Adipocyte (in vitro differentiated cells): ENCODE data around the gene PTRH2.
A peak's percentile ranks its signal among the peaks of the same experiment; 100 is the strongest.

Experiments
- DNase-seq: peaks from one replicate; pipeline ENCODE4 v3.0.0-alpha.2; 2015; ENCODE audit warnings: low read depth
- H3K27me3 ChIP-seq: replicated peaks from 2 replicates; pipeline ENCODE4 v1.7.0; 2013; ENCODE audit warnings: mild to moderate bottlenecking, low read length, moderate library complexity; ENCODE audit not compliant: control insufficient read depth, insufficient read depth
- H3K36me3 ChIP-seq: 2 replicates; pipeline ENCODE4 v1.7.0; 2013; ENCODE audit warnings: low read length, mild to moderate bottlenecking, moderate library complexity; ENCODE audit not compliant: control insufficient read depth, insufficient read depth, severe bottlenecking
- H3K4me1 ChIP-seq: 2 replicates; pipeline ENCODE4 v1.7.0; 2013; ENCODE audit warnings: mild to moderate bottlenecking, low read length, moderate library complexity; ENCODE audit not compliant: control insufficient read depth, insufficient read depth
- H3K4me3 ChIP-seq: 2 replicates; pipeline ENCODE4 v1.7.0; 2013; ENCODE audit warnings: mild to moderate bottlenecking, low read length, moderate library complexity
- H3K9ac ChIP-seq: 2 replicates; pipeline ENCODE4 v1.7.0; 2013; ENCODE audit warnings: mild to moderate bottlenecking, low read length, moderate library complexity
- H3K9me3 ChIP-seq: 2 replicates; pipeline ENCODE4 v1.7.0; 2013; ENCODE audit warnings: mild to moderate bottlenecking, low read length, moderate library complexity; ENCODE audit not compliant: control insufficient read depth

The PTRH2 gene

GRCh38 chr17:59745040-59745439 lies 37.8 kb upstream of the PTRH2 start:
- Histone ChIP-seq H3K36me3 (peaks cover 22% of the 10 kb centered on the region), H3K9me3 (no peaks in the 10 kb centered on the region), H3K4me1 (no peaks in the 10 kb centered on the region), H3K4me3 (no peak overlapping the region), H3K9ac (no peak overlapping the region), H3K27me3 (no peaks in the 10 kb centered on the region)
- DNase-seq = no peak

DNA sequence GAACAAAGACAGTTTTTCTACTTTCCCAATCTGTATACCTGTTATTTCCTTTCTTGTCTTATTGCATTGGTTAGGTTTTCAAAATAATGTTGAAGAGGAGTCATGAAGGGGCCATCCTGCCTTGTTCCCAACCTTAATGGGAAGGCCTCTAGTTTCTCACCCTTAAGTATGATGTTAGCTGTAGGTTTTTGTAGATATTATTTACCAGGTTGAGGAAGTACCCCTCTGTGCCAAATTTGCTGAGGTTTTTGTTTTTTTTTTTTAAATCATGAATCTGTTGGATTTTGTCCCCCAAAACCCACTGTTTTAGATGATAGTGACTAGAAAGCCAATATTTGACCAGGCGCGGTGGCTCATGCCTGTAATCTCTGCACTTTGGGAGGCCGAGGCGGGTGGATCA lies 36.6 kb upstream of the PTRH2 start:
- Histone ChIP-seq H3K27me3 (no peaks in the 10 kb centered on the region), H3K9ac (no peak overlapping the region), H3K4me3 (no peak overlapping the region), H3K9me3 (no peaks in the 10 kb centered on the region), H3K36me3 (peaks cover 23% of the 10 kb centered on the region), H3K4me1 (no peaks in the 10 kb centered on the region)
- DNase-seq = no peak

DNA sequence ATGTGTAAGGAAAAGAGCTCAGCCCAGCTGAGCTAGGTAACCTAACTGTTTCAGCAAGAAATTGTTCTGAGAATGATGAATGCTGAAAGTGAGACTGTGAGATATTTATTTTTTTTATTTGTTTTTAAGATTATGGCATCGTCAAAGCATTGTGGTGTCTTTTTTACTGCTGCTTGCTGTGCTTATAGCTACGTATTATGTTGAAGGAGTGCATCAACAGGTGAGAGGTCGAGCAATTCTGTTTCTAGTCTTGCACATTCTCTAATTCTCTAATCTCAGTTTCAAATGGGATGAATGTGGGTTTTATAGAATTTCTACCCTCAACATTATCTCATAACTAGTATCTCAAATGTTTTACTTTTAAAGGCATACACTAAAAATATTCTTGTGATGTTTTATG lies 30.1 kb upstream of the PTRH2 start:
- Histone ChIP-seq H3K9ac (no peak overlapping the region), H3K4me3 (no peak overlapping the region), H3K9me3 (no peaks in the 10 kb centered on the region), H3K36me3 (peaks cover 59% of the 10 kb centered on the region), H3K27me3 (no peaks in the 10 kb centered on the region), H3K4me1 (no peaks in the 10 kb centered on the region)
- no peak for DNase-seq

- Histone ChIP-seq H3K9ac (no peak overlapping the region), H3K27me3 (no peaks in the 10 kb centered on the region), H3K4me3 (no peak overlapping the region), H3K4me1 (peaks cover 3% of the 10 kb centered on the region), H3K36me3 (peaks cover 48% of the 10 kb centered on the region), H3K9me3 (no peaks in the 10 kb centered on the region)
- DNase-seq = no peak
These were observed 27.0 kb upstream of the PTRH2 start for GRCh38 chr17:59734226-59734625.

DNA sequence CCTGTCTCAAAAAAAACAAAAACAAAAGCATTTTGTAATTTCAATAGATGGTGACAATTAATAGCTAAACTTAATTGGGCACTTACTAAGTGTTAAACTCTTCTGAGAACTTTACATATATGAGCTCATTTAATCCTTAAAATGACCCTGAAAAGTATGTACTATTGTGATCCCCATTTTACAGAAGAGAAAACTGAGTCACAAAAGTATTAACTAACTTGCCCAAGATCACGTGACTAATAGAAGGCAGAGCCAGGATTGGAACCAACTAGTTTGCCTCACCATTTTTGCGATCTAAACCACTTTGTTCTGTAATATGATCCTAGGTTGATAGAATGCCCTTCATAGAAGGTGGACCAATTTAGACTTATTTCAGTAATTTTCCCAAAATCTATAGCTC lies 26.5 kb upstream of the PTRH2 start:
- no peaks in the 10 kb centered on the region for H3K27me3 ChIP-seq
- no peak for DNase-seq

DNA sequence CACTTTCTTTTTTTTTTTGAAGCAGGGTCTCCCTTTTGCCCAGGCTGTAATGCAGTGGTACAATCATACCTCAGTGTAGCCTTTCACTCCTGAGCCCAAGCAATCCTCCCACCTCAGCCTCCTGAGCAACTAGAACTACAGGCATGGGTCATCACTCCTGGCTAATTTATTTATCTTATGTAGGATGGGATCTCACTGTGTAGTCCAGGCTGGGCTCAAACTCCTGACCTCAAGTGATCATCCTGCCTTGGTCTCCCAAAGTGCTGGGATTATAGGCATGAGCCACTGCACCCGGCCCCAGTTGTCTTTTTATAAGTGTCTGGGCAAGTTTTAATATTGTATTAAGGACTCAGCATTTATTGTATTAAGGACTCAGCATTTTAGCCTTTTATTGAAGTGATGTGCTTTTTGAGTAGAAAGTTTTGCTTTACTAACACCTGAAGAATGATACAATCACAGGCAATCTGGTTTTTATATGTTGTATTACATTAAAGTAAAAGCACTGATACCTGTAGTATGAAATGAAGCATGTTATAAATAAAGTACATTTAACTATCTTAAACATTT lies 23.1 kb upstream of the PTRH2 start:
- peaks cover 7% of the 10 kb centered on the region for H3K4me1 ChIP-seq
- DNase-seq = no peak

More for the DNA sequence above, 26.5 kb upstream of the PTRH2 start:
- Histone ChIP-seq H3K9me3 (no peaks in the 10 kb centered on the region), H3K36me3 (peaks cover 48% of the 10 kb centered on the region), H3K9ac (no peak overlapping the region), H3K4me1 (peaks cover 3% of the 10 kb centered on the region), H3K4me3 (no peak overlapping the region)

GRCh38 chr17:59727817-59728533 lies 20.7 kb upstream of the PTRH2 start:
- Histone ChIP-seq H3K27me3 (no peaks in the 10 kb centered on the region), H3K36me3 (peaks cover 11% of the 10 kb centered on the region), H3K9ac (no peak overlapping the region), H3K4me1 (peaks cover 13% of the 10 kb centered on the region), H3K4me3 (no peak overlapping the region), H3K9me3 (no peaks in the 10 kb centered on the region)
- DNase-seq = no peak

More for the DNA sequence above, 23.1 kb upstream of the PTRH2 start:
- Histone ChIP-seq H3K9ac (no peak overlapping the region), H3K4me3 (no peak overlapping the region), H3K36me3 (peaks cover 25% of the 10 kb centered on the region), H3K9me3 (no peaks in the 10 kb centered on the region), H3K27me3 (no peaks in the 10 kb centered on the region)

DNA sequence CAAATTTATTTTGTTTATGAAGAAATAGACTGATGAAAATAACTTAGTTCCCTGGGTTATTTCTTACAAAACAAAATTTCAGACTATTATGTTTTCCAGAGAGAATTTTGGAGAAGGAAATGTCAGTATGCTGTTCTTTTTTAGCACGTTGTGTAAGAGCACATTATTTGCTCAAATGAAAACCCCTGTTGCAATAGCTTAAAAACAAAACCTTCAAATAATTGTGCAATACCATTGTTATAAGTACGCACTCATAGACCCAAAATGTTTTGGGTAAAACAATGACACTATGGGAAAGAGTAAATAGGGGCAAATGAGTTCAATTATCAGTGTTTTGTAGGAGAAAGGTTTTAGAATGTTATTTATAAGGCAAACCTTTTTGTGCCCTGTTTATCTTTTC lies 18.5 kb upstream of the PTRH2 start:
- DNase-seq = peak; percentile 90
- Histone ChIP-seq H3K4me1 (peaks cover 13% of the 10 kb centered on the region), H3K9ac (peak overlapping the region; percentile 71), H3K4me3 (peak overlapping the region; percentile 47), H3K27me3 (no peaks in the 10 kb centered on the region), H3K9me3 (no peaks in the 10 kb centered on the region), H3K36me3 (peaks cover 4% of the 10 kb centered on the region)

DNA sequence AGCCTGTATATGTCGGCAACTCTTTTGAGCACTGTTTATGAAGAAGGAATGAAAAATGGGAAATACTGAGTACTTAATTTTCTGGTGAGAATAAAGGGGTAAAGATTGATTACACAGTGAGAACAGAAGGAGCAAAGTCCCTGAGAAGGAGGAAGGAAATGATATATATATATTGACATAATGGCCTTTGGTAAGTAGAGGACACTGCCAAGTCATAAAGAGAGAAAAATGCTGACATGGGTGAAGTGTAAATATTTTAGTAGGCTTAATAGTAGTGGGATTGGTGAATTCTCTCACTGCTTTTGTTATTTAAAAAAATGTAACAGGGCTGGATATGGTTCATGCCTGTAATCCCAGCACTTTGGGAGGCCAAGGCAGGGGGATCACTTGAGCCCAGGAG lies 16.4 kb upstream of the PTRH2 start:
- peaks cover 10% of the 10 kb centered on the region for H3K4me1 ChIP-seq
- H3K9ac ChIP-seq = no peak overlapping the region
- DNase-seq = no peak
- no peaks in the 10 kb centered on the region for H3K9me3 ChIP-seq
- no peaks in the 10 kb centered on the region for H3K36me3 ChIP-seq
- H3K27me3 ChIP-seq = no peaks in the 10 kb centered on the region
- H3K4me3 ChIP-seq = no peak overlapping the region

DNA sequence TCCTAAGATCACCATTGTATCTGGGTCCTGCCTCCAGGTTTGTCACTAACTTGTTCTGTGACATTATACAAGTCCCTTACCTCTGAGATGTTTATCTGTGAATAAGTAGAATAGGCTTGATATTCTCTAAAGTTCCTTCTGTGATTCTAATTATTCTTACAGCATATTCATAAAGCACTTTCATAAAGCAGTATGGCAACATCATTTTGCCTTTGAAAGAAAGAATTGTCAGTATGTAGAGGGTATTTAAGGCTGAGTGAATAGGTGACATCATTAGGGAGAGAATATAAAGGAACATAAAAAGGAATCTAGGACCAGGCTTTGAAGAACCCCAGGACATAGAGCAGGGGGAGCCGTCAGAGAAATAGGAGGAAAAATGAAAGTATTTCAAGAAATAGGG lies 15.8 kb upstream of the PTRH2 start:
- Histone ChIP-seq H3K4me3 (no peak overlapping the region), H3K4me1 (peaks cover 10% of the 10 kb centered on the region), H3K36me3 (no peaks in the 10 kb centered on the region), H3K9ac (no peak overlapping the region), H3K9me3 (no peaks in the 10 kb centered on the region), H3K27me3 (no peaks in the 10 kb centered on the region)
- DNase-seq = no peak

GRCh38 chr17:59722623-59723022 lies 15.4 kb upstream of the PTRH2 start:
- no peaks in the 10 kb centered on the region for H3K9me3 ChIP-seq
- no peak overlapping the region for H3K9ac ChIP-seq
- no peaks in the 10 kb centered on the region for H3K36me3 ChIP-seq
- no peak overlapping the region for H3K4me3 ChIP-seq
- peaks cover 10% of the 10 kb centered on the region for H3K4me1 ChIP-seq
- H3K27me3 ChIP-seq = no peaks in the 10 kb centered on the region
- no peak for DNase-seq

GRCh38 chr17:59719526-59719925 lies 12.3 kb upstream of the PTRH2 start:
- no peaks in the 10 kb centered on the region for H3K9me3 ChIP-seq
- DNase-seq = no peak
- H3K4me1 ChIP-seq = no peaks in the 10 kb centered on the region
- H3K9ac ChIP-seq = no peak overlapping the region
- H3K4me3 ChIP-seq = no peak overlapping the region
- no peaks in the 10 kb centered on the region for H3K36me3 ChIP-seq
- no peaks in the 10 kb centered on the region for H3K27me3 ChIP-seq
